Activated CD4-positive, alpha-beta T cell treated with anti-CD3 and anti-CD28 coated beads for 48 hours (primary cell): ENCODE results near the gene ITGA11.
"Not testable (repeated sequence)": the region's sequence is repeated elsewhere in the genome, so short reads cannot be mapped to it uniquely, and the experiment has no call there.

Experiments used
- DNase-seq: peaks from one replicate; pipeline ENCODE4 v3.0.0-alpha.2; 2020

ITGA11 gene

DNA sequence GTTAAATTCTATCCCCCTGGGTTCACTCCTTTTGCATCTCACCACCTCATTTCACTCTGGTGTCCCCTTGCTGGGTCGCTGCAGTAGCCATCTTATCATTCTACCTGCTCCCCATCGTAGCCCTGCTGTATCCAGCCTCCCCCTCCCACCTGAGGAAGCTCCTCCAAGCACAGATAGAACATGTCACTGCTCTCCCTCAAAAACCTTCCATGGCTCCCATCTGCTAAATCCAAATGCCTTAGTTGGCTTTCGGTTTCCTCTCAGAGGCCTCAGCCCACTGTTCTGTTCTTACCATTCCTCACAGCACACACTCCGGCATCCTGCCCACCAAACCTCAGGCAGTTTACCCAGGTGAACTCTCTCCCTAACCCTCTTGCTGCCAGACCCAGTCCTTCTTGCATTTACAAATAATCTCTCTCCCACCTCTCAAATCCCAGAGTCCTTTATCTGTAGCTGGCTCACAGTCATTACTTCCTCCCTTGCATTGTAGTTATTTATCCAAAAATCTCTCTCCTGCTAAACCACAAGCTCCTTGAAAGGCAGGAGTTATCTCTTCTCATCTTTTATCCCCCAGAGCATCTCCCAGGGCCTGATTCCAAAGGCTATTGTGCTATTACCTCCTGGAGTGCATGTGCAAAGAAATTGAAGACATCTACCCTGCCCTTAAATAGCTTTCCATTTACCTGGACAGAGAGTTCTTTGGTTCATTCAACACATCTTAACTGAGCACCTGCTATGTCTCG lies 9.4 kb downstream of the ITGA11 start:
- not testable (repeated sequence) for DNase-seq

DNA sequence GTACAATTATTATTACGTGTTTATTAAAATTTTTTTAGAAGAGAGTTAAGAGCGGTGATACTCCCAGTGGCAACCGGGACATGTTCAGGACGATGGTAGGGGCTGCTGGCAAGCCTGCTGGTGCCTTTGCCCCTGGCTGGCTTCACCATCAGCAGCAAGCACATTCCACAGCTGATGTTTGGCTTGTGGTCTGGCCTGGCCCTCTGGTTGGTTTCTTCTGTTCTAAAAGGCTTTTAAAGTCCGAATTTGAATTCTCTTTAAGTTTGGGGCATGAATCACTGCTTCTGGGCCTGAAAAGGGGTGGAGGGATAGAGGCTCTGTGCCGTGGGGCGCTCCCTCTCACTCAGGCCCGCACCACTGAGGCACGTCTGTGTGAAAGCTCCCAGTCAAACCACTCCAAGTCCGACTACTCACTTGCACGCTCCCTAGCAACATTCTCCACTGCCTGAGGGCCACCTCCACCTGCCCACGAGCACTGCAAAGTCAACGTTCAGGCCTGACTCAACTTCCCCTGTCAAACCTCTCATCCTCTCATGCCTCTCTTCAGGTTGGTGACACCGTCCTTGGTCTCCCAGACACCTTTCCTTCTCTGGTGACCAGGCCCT lies 10.1 kb downstream of the ITGA11 start:
- DNase-seq, result no peak

DNA sequence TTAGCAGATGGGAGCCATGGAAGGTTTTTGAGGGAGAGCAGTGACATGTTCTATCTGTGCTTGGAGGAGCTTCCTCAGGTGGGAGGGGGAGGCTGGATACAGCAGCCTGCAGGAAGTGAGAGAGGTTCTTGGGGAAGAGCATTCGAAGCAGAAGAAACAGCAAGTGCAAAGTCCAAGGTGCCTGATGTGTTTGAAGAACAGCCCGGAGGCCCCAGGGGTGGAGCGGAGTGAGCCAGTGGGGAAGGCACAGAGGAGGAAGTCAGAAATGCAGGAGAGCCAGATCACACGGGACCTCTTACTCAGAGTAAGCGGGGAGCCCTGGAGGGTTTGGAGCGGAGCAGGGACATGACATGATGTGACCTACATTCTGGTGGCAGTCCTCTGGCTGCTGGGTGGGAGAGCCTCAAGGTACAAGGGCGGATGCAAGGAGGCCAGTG lies 10.8 kb downstream of the ITGA11 start:
- no peak for DNase-seq

DNA sequence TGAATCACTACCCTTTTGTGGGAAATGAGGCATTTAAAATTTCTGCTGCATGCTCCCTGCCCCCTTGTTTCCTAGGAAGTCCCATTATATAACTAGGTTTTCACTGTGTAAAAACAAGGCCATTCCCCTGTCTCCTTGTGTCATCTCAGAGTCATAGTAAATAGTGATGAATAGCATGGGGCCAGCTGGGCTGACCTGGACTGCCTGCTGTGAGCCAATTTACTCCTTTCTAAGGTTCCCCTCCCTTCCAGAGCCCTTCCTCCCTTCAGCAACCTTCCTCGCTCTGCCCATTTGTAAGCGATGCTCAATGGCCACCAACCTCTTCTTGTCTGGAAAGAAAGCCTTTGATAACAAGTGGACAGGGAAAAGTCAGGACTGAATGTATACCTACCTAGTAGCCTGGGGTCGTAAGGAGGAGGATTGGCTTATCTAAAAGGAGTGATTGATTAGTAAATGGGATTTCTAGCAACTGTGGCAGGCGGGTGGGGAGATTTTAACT lies 11.7 kb downstream of the ITGA11 start:
- DNase-seq, result no peak

DNA sequence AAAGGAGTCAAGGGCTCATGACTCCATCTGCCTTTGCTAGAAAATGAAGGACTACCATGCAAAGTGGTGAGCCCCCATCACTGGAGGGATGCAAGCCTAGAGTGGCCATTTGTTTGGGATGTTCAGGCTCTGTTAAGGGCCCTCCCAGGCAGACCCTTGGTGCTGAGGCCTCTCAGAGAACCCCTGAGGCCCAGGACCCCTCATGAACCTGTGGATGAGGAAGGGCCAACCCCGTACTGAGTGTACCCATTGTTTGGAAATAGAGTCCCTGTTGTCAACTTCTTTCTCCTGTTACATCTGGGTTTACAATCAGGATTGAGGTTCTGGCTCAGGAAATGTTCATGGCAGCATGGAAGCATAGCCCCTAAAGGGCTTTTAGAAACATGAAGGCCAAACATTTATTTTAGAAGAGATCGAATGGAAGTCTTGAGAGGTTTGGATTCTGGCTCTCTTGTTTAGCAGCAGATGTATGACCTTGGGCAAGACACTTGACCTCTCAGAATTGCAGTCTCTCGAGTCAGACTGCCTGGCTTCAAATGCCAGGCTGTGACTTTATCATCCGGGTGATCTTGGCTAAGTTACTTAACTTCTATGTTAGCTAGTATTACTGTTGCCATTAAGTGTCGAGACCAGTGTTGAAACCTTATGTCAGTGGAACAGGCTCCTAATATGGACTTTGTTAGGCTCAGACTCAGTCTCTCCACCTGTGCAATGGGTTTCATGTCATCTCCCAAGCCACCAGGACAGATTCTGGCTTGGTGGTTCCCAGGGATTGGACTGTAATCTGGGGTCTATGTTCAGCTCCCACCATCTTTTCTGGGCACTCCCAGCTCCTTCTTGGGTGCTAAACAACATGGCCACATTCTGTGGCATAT lies 12.4 kb downstream of the ITGA11 start:
- no peak for DNase-seq

DNA sequence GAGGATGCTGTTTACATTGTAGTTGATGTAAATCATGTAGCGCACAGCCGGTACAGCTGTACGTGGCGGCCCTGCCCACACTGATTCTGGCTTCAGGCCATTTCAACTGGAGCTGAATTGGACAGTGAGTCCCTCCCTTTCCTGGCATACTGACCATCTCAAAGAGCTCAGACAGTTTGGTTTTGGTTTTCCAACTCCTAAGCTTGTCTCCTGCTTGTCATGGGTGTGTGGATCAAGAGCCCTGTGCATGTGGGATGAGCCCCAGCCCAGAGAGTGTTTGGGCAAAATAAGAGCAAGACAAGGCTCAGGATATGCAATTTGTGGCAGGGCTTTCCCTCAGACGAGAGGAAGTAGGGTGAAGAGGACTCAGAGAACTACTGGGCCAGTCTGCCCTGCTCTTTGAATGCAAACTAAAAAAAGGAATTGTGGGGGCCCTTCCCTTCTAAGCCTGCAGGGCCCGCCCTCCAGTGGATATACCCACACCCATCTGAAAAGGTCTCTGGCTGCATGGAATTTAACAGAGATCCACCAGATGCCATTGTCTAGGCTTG lies 13.3 kb downstream of the ITGA11 start:
- DNase-seq, result no peak

DNA sequence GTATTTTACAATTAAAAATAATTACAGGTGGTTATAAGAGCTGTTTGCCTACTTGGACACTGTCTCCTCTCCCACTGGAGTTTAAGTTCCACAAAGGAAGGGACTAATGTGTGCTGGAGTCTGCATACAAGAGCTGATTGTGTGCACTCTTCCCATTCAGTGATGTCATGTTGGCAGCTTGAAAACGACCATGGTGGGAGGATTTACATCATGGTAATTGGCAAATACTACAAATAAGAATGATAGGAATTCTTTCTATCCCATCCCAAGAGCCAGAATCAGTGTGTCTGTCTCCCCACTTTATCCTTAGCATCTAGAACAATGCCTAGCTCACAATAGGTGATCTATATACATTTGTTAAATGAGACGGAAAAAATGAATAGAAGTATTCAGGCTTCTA lies 14.1 kb downstream of the ITGA11 start:
- no peak for DNase-seq

DNA sequence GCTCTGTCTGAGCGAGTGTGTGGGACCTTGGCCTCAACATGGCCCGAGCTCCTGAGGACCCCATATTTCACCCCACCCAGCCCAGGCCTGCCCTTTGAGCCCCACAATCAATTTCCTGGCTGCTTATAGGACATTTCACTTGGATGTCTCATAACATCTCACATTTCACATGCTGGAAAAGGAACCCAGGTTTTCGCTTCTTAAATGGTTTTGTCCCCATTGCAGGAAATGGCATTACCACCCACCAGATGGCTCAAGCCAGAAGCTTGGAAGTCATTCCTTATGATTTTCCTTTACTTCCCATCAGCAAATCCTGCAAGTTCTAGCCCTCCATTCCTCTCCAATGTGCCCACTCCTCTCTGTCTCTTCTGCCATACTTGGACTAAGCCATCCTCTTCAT lies 14.9 kb downstream of the ITGA11 start:
- DNase-seq, result no peak

DNA sequence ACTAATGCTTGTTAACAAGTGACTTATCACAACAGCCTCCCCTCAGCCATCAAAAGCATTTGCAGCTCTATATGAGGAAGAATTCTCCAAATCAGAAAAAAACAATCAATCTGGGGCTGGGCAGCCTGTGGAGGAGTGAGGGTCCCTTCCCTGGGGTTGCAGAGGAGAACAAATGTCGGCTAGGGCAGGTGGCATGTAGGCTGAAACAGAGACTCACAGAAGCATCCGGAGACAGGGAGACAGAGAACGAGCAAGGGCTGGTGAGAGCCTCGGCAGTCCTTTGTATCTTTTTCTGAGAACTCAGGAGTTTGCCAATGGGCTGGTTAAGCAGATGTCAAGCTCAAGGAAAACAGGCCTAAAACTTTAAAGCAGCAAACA lies 15.8 kb downstream of the ITGA11 start:
- DNase-seq, result no peak

DNA sequence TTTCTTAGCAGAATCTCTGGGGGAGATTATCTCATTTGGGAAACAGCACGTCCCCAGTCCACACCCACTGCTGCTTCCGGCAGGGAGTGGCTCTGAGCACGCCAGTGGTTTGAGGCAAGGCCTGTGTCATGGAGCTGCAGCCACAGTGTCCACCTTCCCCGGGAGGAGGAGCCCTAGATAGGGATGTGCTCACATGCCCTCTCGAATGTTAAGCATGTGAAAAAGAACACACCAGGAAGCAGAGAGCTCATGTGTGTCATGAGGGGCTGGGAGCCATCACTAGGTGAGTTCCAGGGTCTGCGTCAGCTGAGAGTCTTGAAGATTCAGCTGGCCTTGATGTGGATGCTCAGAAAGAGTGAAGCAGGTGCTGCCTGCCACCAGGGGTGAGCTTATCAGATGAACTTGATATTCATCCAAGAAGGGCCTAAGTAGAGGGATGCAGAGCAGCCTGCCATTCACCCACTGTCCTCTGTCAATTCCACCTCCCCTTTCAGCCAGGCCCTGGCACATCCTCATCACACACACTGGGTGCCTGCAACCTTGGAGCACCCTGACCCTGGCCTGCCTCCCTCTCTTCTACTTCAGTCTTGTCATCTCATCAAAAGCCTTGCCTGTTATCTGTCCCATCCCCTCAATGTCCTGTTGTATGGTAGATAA lies 16.3 kb downstream of the ITGA11 start:
- no peak for DNase-seq

DNA sequence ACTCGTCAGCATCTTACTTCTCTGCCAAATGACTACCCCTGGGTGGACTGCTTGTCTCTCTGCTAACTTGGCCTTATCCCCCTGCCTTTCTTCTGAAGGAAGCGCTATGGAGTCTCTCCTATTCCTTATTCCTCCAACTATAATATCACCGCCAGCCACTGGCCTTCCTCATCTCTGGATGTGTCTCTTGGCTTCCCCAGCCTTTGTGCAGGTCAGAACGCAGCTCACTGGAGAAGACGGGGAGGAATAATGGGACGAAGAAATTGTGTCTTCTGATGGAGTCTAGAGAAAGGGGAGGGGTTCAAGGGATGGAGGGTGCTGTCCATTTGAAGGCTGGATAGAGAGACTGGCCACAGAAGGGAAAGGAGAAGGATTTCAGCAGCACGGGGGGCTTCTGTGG lies 16.9 kb downstream of the ITGA11 start:
- DNase-seq, result no peak

DNA sequence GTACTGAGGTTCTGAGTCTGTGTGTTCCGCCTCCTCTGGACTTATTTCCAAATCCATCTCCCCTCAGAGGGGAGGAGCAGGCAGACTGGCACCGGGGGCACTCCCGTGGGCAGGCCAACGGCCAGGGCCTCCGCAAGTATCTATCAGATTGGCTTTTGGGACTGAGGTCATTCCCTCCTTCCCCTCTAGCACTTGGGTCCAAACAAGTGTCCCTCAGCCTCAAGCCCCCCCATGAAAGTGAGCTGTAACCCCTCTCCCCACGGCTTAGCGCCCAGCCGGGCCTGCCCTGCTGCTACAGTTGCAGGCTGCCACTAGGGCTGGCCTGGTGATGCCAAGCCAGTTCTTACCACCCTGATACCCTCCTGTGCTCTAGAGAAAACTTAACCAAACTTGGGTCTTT lies 17.4 kb downstream of the ITGA11 start:
- no peak for DNase-seq

DNA sequence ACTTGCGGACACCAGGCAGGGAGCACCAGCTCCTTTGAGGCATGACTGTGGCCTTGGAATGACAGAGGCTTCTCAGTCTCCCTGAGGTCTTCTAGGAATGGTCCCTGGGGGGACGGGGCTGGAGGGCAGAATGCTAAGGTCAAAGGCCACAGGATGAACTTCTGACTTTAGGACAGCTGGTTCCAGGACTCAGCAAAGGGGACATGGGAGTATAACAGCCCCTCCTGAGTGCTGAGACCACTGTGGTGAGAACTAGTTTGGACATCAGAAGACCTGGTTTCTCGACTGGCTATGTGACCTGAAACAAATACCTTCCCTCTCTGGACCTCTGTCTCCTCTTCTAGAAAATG lies 17.8 kb downstream of the ITGA11 start:
- DNase-seq, result no peak

DNA sequence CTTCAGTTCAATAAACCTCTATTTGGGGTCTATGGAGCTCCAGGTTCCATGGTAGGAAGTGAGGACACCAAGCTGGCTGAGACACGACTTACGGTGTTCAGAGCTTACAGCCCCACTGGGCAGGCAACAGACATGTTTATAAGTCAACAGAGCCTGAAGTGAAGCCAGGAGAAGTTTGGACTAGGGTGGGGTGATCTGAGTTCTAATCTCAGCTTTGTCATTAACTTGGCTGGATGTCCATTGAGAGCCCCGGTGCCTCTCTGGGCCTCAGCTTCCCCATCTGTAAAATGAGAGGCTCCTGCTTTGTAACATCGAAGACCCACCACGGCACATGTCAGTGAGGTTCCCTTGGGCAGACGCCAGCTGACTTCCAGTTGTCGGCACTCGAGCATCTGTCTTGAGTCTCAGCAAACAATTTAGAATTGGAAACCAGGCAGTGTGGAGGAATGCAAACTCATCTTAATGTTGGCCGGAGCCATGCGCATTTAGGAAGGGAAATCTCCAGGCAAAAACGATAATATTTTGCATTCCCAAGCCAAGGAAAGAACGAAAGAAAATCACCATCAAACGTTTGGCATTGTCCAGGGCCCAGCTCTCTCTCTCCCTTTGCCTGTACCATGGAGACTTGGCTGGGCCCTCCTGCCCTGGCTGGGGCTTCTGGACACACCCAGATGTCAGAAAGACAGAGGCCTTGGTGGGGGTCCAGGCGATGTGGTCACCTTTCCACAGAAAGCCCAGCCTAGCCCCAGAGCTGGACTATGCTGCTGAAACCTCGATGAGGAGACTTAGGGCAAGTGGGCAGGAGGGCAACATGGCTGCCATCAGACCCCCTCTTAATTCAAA lies 18.4 kb downstream of the ITGA11 start:
- no peak for DNase-seq

DNA sequence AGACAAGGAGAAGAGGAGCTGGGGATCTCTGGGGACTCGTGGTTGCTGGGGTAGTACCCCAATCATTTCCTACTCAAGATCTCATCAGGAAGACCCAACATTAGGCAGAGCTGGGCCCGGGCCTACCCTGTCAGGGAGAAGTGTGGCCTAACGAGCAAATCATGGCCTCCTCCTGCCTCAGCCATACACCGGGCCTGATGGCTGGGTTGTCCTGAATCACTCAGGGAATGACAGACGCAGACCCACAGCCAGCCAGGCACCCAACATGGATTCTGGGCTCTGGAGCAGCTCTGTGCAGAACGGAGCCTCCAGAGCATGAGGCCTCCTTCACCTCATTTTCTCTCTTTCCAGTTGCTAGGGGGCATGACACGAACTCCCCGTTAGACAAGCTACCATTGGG lies 19.7 kb downstream of the ITGA11 start:
- DNase-seq, result no peak

DNA sequence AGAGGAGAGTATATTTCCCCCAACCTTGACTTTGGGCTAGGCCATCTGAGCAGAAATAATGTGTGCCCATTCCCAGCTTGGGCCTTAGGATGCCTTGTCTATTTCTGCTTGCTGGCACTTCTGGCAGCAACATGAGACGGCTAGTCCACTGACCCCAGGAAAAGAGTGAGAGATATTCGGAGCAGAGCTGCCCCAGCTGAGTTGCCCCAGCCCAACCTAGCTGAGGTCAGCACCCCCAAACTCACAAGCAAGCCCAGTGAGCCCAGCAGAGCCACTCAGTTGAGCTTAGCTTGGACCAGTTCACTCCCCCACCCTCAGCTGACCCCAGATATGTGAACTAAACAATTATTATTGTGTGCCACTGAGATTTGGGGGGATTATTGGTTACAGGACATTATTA lies 20.2 kb downstream of the ITGA11 start:
- no peak for DNase-seq

DNA sequence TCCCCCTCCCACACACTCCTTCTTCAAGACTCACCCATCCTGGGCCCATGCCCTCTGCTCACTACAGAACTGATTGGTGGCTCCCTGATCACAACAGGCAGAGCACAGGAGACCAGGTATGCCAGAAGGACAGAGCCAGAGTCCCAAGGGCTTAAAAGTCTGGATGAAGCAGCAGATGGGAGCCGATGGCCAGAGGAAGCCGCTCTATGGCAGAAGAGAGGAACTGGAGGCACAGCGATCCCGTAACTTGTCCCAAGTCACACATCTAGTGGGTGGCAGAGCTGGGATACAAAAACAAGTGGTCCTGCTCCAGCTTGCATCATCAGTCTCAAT lies 20.7 kb downstream of the ITGA11 start:
- no peak for DNase-seq

DNA sequence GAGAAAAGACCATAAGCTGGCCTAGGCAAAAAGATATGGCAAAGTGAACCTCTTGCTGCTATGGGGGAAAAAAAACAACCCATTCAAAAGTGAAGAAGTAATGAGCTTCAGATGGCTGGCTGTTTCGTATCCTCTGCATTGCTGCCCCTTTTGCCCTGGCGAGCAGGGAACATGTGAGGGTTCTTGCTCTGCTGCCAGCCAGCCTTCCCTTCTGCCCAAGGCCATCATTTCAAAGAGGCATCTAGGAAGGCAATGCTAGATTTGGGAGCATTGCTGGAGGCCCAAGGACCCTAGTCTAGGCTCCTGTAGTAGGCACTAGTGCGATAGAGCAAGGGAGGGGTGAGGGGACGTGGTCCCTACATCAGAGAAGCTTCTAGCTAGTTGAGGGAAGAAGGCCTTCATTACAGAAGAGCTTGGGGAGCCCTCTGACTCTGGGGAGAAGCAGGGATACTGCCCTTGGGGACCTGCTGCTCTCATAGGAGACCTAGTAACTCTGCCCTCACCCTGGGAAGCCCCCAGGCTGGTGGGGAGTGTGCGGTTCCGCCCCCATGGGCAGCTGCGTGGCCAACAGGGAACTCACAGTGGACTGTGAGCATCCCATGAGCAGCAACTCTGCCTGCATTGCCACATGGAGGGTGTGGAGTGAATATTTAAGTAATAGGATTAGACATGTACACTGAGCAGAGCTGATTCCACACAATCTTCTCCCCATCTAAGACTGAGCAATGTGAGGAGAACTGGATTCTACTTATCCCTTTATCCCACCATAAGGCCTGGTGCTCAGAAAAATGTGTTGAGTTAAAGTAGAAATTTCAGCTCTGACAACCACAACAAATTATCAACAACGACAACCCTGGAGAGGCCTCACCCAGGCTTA lies 21.3 kb downstream of the ITGA11 start:
- DNase-seq, result no peak

DNA sequence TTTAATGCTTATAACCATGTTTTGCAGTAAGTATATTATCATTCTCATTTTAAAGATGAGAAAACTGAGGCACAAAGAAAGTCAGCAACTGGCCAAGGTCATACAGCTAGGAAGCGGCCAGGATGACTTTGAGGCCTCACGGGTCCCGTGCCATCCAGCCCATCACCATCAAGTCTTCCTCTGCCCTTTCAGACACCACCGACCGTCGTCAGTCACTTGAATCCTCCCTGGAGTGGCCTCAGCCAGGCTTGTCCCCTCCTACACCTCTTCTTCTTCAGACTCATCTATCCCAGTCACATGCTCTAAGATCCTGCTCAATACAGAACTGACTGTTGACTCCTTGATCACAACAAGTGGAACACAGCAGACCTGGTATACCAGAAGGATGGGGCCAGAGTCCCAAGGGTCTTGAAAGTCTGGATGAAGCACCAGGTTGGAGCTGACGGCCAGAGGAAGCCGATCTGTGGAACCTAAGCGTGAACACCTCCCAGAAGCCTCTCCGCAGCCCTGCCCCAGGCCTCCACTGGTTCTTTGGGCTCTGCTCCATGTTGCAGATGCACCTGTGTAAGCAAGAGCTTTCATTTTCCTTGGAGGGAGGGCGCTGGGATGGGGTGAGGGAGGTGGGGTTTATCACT lies 22.1 kb downstream of the ITGA11 start:
- no peak for DNase-seq

DNA sequence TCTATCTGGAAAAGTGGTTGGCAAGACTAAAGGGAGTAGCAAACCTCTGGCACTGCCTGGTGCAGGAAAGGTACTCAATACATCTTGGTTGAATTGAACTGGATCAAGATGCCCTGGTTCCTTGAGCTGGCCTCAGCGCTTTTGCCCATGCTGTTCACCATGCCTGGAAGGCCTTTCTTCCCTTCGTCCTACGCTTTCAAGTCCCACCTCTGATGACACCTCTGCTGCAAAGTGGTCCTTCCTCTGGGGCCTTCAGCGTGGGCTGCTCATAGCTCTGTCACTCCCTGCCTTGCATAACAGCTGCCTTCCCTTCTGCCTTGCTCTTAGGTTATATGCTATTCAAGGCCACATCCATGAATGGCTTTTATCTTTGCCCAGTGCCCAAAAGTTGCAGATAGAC lies 23.0 kb downstream of the ITGA11 start:
- DNase-seq, result no peak
